A673 (cell line): Measurements from ENCODE around the gene ITGB4. TPM values are rescaled to one million over a fixed set of nuclear protein-coding genes. Genes with fewer than 3 reads are reported as not detected.

ENCODE experiments used
- BruUV-seq: library from RNA; stranded (reverse); fragments of 400-500 nt; replicated peaks from 2 replicates; lab custom pipeline; 2021; lab: Mats Ljungman, UMichigan
- CTCF ChIA-PET: fragments of 300-600 bp; sonication (Branson Sonifier 250); formaldehyde crosslinking; loops from one replicate; lab custom pipeline; 2022; ENCODE audit warnings: antibody characterized with exemption; lab: Charles Lee
- POLR2A ChIA-PET: fragments of 300-600 bp; sonication (Branson Sonifier 250); formaldehyde crosslinking; loops from one replicate; lab custom pipeline; 2022; ENCODE audit warnings: antibody characterized with exemption; ENCODE audit not compliant: low non-redundant PET; lab: Charles Lee
- DNase-seq: peaks from one replicate; pipeline ENCODE4 v3.0.0-alpha.2; 2015; ENCODE audit warnings: low spot score
- H3K27ac ChIP-seq: fragments of 200-600 bp; sonication (generic); 2 replicates; pipeline ENCODE4 v1.5.1; 2016; ENCODE audit warnings: mixed run types, low read depth, mild to moderate bottlenecking, mixed read lengths, antibody characterized with exemption, low read length; ENCODE audit not compliant: poor library complexity, severe bottlenecking
- H3K27me3 ChIP-seq: fragments of 200-600 bp; sonication (generic); replicated peaks from 2 replicates; pipeline ENCODE4 v1.6.1; 2017; ENCODE audit warnings: mixed run types, low read depth, mild to moderate bottlenecking, mixed read lengths, antibody characterized with exemption, low read length; ENCODE audit not compliant: insufficient read depth, poor library complexity
- H3K36me3 ChIP-seq: fragments of 200-600 bp; sonication (generic); 2 replicates; pipeline ENCODE4 v1.6.1; 2016; ENCODE audit warnings: mixed run types, mild to moderate bottlenecking, mixed read lengths, antibody characterized with exemption, low read length; ENCODE audit not compliant: insufficient read depth, poor library complexity, severe bottlenecking
- H3K4me1 ChIP-seq: fragments of 200-600 bp; sonication (generic); 2 replicates; pipeline ENCODE4 v1.6.1; 2017; ENCODE audit warnings: mixed run types, mild to moderate bottlenecking, mixed read lengths, antibody characterized with exemption, low read length; ENCODE audit not compliant: insufficient read depth, poor library complexity, severe bottlenecking
- H3K4me3 ChIP-seq: fragments of 200-600 bp; sonication (generic); 2 replicates; pipeline ENCODE4 v1.5.1; 2016; ENCODE audit warnings: low read depth, mixed run types, mild to moderate bottlenecking, mixed read lengths, low read length; ENCODE audit not compliant: poor library complexity, severe bottlenecking
- H3K9me3 ChIP-seq: fragments of 200-600 bp; sonication (generic); 2 replicates; pipeline ENCODE4 v1.6.1; 2016; ENCODE audit warnings: mixed run types, low read depth, mild to moderate bottlenecking, mixed read lengths, antibody characterized with exemption, low read length; ENCODE audit not compliant: poor library complexity, severe bottlenecking
- EZH2 ChIP-seq: fragments of 200-600 bp; sonication (generic); IDR thresholded peaks from 2 replicates; pipeline ENCODE4 v1.6.1; 2017; ENCODE audit warnings: borderline replicate concordance, low read depth, mild to moderate bottlenecking, mixed read lengths, antibody characterized with exemption, low read length; ENCODE audit not compliant: poor library complexity, severe bottlenecking
- intact Hi-C: fragments of 100-400 bp; cut with micrococcal nuclease; formaldehyde crosslinking; loops from one replicate; pipeline ENCODE4 v1.10.0; 2022; ENCODE audit not compliant: unreplicated experiment
- total RNA-seq: library from RNA; stranded (reverse); gene quantifications from 2 replicates; pipeline ENCODE4 v1.2.3, GENCODE V29; 2021
- TF ChIP-seq, protein P1 (sequence below): fragments of 300-800, 200-600 bp; sonication (generic); conservative IDR thresholded peaks from 2 replicates; pipeline ENCODE4 v1.5.1; 2017; ENCODE audit warnings: low read depth, mild to moderate bottlenecking, antibody characterized with exemption, low read length, moderate library complexity, mixed read lengths

The ITGB4 gene
- total RNA-seq, 1 experiment from 2014 or later = 0.95 TPM

DNA sequence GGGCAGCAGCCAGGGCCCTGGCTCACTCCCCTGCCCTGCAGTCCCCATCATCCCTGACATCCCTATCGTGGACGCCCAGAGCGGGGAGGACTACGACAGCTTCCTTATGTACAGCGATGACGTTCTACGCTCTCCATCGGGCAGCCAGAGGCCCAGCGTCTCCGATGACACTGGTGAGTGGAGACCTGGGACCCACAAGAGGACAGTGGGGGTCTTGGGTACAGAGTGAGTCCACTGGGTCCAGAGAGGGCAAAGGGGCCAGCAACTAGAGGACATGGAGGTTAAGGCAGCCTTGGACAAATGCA lies 31.1 kb downstream of the ITGB4 start:
- Histone ChIP-seq H3K4me1 (peaks cover 5% of the 10 kb centered on the region), H3K4me3 (no peak overlapping the region), H3K36me3 (no peaks in the 10 kb centered on the region), H3K27me3 (no peaks in the 10 kb centered on the region), H3K9me3 (no peaks in the 10 kb centered on the region), H3K27ac (no peak overlapping the region)
- BruUV-seq = no TSS peak
- intact Hi-C loops = no loop called here
- no peak for DNase-seq
- ChIA-PET POLR2A (no interaction called here), CTCF (interaction anchor here (0.6 kb wide), 1 partner anchor 9 kb away, joined by 3 read pairs; no protein-coding TSS in a partner anchor)
- TF ChIP-seq EZH2 = no peak
- TF ChIP-seq, protein P1, sequence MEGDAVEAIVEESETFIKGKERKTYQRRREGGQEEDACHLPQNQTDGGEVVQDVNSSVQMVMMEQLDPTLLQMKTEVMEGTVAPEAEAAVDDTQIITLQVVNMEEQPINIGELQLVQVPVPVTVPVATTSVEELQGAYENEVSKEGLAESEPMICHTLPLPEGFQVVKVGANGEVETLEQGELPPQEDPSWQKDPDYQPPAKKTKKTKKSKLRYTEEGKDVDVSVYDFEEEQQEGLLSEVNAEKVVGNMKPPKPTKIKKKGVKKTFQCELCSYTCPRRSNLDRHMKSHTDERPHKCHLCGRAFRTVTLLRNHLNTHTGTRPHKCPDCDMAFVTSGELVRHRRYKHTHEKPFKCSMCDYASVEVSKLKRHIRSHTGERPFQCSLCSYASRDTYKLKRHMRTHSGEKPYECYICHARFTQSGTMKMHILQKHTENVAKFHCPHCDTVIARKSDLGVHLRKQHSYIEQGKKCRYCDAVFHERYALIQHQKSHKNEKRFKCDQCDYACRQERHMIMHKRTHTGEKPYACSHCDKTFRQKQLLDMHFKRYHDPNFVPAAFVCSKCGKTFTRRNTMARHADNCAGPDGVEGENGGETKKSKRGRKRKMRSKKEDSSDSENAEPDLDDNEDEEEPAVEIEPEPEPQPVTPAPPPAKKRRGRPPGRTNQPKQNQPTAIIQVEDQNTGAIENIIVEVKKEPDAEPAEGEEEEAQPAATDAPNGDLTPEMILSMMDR = no peak

DNA sequence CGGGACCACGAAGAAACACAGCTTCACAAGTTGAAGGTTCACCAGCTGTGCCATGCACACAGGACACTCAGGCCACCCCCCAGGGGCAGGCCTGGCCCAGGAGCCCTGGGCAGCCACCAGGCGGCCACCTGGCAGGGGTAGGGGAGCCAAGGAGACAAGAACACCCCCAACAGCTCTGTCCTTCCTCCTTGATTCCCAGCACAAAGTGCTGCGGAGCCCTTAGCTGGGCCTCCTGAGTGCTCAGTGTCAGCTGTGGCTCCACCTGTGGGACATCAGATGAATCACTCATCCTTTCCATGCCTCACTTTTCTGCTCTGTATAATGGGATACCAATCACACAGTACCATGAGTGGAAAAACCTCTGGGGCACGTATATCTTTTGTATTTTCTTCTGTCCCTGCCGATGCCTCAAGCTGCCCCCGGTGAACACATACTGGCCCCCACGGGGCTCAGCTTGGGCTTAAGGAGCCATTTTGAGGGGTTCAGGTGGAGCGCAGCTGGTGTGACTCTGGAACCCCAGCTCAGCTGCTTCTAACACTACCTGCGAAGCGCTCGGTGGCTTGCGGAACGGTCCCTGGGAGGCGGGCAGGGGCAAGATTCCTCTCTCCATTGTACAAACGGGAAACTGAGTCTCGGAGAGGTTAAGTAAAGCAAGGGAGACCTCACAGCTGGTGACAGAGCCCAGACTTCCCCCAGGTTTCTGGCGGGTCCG lies 31.7 kb downstream of the ITGB4 start:
- intact Hi-C loops = no loop called here
- peaks cover 5% of the 10 kb centered on the region for H3K4me1 ChIP-seq
- BruUV-seq = no TSS peak
- no peaks in the 10 kb centered on the region for H3K36me3 ChIP-seq
- no peaks in the 10 kb centered on the region for H3K9me3 ChIP-seq
- ChIA-PET CTCF (interaction anchor here (0.5 to 1.6 kb wide), 17 partner anchors 12 to 320 kb away, joined by 3 to 10 read pairs (median 3); partner anchors contain the start of genes GALK1, TRIM47 and WBP2), POLR2A (interaction anchor here (0.6 to 0.8 kb wide), 2 partner anchors 27 to 297 kb away, joined by 3 read pairs; partner anchors contain the start of gene TMEM94)
- no peaks in the 10 kb centered on the region for H3K27me3 ChIP-seq
- peak overlapping the region; percentile 42 for H3K4me3 ChIP-seq
- DNase-seq = no peak
- H3K27ac ChIP-seq = no peak overlapping the region
- TF ChIP-seq, protein P1 = no peak
- TF ChIP-seq EZH2 = no peak

DNA sequence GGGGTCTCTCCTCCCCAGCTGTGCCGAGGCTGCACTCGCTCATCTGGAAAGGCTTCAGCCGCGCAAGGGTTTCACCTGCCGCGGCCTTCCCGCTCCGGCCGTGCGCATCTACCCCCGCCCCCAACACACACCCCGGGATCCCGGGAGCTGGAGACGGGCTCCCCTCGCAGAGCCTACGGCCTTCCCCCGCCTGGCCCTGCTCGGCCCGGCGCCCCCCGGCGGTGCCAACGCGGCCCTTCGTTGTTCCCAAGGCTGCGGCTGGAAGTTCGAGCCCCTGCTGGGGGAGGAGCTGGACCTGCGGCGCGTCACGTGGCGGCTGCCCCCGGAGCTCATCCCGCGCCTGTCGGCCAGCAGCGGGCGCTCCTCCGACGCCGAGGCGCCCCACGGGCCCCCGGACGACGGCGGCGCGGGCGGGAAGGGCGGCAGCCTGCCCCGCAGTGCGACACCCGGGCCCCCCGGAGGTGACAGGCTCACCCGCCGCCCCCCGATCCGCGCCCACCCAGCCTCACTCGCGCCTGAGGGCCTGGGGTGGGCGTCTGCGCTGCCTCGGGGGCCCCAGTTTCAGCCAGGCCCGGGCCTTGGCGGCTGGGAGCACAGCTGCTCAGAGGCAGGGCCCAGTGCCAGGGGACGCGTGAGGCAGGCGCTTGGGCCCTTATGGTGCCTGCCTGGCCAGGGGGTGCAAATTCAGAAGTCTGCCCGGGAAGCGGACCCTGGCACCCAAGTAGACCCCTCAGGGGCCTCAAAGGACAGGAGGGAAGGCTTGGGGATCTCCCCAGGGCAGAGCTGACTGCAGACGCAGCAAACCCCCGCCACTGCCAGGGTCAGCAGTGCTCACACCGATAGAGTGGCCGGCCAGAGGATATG lies 32.5 kb downstream of the ITGB4 start:
- TF ChIP-seq EZH2 = no peak
- TF ChIP-seq, protein P1 = peak; percentile 65
- Histone ChIP-seq H3K4me1 (peaks cover 5% of the 10 kb centered on the region), H3K27me3 (no peaks in the 10 kb centered on the region), H3K27ac (peak overlapping the region; percentile 70), H3K36me3 (no peaks in the 10 kb centered on the region), H3K9me3 (no peaks in the 10 kb centered on the region), H3K4me3 (peak overlapping the region; percentile 42)
- no TSS peak for BruUV-seq
- POLR2A ChIA-PET = interaction anchor here (0.5 to 0.8 kb wide), 4 partner anchors 8 to 1437 kb away, joined by 3 to 4 read pairs (median 3); partner anchors contain the start of gene TMEM94
- peak; percentile 86 for DNase-seq
- intact Hi-C loops = no loop called here
- CTCF ChIA-PET = interaction anchor here (0.5 to 1.6 kb wide), 21 partner anchors 10 to 374 kb away, joined by 3 to 10 read pairs (median 3); partner anchors contain the start of genes GALK1, TRIM47 and WBP2
